ENCODE data around the gene PREX1.
"Not testable (repeated sequence)": the region's sequence is repeated elsewhere in the genome, so short reads cannot be mapped to it uniquely, and the experiment has no call there.

PREX1 gene

DNA sequence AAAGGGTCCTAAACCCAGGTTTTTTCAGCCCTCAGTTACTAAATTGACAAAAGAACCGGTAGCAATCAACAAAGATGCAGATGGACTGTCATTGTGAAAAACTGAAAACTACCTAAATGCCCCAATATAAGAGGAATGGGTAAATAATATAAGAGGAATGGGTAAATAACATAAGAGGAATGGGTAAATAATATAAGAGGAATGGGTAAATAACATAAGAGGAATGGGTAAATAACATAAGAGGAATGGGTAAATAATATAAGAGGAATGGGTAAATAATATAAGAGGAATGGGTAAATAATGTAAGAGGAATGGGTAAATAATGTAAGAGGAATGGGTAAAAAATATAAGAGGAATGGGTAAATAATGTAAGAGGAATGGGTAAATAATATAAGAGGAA, 15.7 kb downstream of the PREX1 start:
- DNase-seq (ENCODE audit: low read depth in 2 of 2), result not testable (repeated sequence)

DNA sequence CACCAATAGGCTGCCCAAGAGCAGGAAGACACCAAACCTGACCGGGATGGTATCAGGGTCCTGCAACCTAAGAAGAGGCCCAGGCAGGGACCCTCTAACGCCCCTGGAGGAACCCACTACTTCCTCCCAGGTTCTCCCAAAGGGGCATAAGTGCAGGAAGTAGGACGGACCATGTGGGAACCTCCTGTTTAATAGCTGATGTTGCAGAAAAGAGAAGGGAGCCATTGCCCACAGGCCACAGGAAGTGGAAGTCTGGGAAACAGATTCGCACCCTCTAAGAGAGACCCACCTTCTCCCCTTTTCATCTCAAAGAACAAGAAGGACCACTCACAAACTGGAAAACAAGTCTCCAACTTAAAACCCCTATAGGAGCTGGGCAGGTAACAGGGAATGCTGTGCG, 18.1 kb downstream of the PREX1 start:
- no peak for DNase-seq (ENCODE audit: low read depth in 2 of 2)

DNA sequence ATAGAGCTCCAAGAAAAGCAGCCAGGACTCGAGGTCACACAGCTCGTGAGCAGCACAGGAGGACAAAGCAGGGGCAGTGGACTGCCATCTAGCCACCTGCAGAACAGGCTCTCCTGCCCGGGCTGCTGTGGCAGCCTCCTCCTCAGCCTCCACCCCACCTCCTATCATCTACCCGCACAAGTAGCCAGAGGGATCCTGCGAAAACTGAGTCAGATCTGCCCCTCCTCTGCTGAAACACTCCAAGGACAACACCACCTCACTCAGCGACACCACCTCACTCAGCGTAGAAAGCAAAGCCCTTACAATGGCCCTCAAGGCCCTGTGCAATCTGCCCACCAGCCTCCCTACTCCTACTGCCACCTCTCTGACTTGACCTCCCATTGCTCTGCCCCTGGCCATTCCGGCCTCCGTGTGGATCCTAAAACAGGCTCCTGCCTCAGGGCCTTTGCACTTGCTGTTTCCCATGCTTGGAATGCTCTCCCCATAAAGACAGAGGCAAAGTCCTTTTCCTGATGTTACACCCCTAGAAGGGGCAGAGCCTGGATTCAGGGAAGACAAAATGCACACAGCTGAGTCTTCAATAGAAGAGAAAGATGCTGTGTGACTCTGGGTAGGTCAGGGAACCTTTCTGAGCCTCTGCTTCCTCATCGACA, 19.3 kb downstream of the PREX1 start:
- DNase-seq (ENCODE audit: low read depth in 2 of 2), result no peak

DNA sequence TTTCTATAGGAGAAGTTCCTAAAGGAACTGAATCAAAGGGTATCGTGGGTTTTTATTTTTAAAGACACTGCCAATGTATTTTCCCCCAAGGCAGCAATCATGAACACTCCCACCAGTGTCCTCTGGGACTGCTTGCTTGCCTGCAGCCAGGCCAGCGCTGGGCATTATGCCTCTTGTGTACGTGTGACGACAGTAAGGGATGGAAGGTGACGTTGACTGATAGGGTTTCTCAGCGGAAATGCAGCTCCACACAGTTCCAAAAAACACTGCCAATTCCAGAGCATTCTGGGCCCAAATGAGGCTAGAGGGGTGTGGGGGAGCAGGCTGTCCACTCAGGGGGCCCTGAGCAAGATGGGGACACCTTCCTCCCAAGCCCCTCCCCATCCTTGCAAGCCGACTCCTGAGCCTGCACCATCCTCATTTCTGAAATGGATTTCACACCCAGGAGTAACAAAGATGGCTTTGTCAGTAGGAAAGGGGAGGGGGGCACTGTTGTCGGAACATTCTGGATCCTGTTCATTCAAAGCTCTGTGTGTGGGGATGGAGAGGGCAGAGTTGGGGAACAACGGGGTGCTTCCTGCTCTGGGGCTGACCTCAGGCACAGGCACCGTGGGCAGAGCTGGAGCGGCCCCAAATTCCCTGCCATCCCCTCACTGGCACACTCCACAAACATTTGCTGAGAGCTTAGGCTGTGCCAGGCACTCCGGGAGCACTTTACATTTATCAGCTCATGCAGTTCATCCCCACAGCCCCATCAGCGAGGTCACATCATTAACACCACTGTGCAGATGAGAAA, 20.0 kb downstream of the PREX1 start:
- DNase-seq (ENCODE audit: low read depth in 2 of 2), result no peak

DNA sequence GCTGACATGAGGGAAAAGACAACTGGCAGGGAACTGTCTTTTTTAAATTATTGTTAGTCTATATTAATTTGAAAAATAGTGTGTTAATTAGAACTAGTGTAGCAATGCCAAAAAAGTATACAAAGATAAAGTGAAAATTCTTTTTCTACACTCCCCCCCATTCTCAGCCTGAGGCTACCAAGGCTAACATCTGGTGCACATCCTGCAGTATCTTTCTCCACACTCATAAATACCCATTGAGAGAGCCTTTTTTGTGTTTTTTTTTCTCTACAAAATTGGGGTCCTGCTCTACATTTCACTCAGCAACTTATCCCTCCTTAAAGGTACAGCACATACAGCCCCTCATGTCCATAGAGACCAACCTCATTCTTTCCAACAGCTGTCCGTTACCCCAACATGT, 20.7 kb downstream of the PREX1 start:
- no peak for DNase-seq (ENCODE audit: low read depth in 2 of 2)

DNA sequence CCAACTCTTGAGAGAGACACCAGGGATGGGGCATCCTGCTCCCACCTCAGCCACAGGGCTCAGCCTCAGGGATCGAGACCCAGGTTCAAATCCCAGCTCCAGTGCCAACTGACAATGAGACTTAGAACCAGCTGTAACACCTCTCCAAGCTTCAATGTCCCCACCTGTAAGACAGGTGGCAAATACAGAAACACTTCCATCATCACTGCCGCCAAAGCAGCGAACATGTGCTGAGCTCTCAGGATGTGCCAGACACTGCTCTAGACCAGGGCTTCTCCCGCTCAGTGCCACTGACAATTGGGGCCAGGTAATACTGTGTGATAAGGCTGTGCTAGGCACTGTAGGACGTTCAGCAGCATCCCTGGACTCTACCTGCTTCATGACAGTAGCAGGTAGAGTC, 22.1 kb downstream of the PREX1 start:
- DNase-seq (ENCODE audit: low read depth in 2 of 2), result no peak

DNA sequence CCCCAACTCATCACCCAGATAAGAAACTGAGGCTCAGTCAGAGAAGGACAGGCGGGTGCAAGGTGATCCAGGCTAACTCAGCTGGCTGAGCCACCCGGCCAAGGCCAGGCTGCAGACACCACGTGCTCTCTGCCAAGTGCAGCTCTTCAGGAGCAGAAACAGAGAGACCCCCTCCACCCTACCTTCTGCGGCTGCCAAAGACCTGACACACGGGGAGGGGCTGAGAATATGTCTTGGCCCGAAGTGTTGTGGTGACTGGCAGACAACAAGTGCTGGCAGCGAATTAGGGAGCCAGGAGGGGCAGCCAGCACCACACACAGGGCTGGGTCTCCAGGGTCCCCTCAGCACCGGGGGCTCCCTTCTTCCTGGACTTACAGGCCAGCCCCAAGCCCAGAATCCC, 22.5 kb downstream of the PREX1 start:
- DNase-seq (ENCODE audit: low read depth in 2 of 2), result no peak

DNA sequence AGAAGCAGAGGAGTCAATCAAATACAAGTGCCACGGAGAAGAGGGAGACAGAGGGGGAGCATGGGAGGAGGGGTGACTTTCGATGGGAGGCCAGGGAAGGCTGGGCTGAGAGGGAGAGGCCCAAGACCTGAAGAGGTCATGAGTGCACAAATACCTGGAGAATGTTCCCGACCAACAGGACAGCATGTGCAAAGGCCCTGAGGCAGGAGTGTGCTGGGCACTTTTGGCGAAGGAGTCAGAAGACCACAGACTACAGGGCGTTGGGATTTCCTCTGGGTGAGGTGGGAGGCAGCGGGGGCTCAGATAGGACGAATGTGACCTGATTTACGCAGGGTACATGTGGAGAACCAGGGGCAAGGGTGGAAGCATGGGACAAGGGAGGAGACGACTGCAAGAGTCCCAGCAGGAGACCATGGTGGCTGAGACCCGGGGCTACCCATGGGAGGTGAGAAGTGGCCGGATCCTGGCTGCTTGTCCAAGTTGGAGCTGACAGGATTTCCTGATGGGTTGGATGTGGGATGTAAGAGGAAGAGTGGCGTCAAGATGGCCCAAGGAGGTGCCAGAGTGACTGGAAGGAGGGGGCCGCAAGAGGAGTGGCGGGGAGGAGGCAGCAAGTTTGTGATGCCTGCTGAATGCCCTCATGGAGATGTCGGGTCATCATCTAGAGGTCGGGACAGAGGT, 23.4 kb downstream of the PREX1 start:
- DNase-seq (ENCODE audit: low read depth in 2 of 2), result no peak

DNA sequence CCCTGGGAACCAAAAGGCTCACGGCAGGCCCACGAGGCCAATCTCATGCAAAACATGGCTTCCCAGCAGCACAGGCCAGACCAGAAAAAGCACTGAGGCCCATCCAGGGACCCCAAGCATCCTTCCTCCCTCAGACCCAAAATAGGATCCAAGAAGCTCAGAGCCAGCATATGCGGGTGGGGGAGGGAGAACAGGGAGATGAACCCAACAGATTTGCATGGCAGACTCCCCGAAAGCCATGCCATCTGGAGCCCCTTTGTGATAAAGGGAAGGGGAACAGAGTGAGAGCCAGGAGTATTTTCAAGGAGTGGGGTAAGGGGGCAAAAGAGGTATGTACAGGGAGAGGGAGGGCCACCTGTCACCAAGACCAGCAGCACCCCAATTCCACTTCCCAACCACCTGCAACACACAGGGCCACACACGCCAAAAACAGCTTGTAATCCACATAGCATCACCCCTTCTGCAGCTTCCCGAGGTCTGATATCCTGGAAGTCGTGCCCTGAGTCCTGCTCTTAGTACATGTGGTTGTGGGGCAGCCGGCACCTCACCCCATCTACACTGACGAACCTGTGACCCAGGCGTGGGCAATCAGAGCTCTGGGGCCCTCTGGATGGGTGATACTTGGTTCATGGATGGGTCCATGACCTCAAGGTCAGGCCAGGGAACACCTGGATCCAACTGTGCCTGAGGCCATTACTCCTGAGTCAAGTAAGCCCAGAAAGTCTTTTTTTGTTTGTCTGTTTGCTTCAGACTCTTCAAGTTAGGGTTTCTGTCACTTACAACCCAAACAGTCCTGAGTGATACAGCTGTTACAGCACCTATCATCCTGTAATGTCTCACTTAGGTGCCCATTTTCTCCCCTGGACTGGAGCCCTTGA, 24.4 kb downstream of the PREX1 start:
- no peak for DNase-seq (ENCODE audit: low read depth in 2 of 2)

DNA sequence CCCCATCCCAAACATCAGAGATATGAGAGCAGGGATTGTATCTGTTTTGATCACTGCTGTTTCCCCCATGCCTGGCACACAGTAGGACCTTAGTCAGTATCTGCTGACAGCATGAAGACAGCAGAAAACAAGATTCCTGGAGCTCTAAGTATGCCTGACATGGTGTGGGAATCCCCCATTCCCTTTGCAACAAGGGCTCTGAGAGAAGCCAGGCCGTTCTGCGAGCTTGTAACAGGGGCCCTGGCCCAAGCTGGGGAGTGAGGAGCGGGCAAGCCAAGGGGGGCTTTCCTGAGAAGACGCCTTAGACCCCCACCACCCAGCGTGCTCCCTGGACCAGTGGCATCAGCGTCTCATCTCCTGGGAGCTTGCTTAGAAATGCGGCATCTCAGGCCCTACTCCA, 25.2 kb downstream of the PREX1 start:
- no peak for DNase-seq (ENCODE audit: low read depth in 2 of 2)

DNA sequence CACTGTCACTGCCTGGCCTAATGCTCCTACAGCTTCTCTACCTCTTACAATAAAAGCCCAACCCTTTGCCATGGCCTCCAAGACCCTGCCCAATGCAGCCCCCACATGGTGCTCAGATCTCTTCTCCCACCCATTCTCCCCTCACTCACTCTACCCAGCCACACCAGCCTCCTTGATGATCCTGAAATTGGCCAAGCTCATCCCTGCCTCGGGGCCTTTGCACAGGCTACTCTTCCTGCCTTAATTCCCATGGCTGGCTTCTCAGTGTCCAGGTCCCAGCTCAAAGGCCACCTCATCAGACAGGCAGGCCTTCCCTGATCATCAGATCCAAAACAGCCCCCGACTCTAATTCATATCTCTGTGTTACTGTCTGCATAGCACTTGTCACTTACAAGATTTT, 25.6 kb downstream of the PREX1 start:
- DNase-seq (ENCODE audit: low read depth in 2 of 2), result no peak

DNA sequence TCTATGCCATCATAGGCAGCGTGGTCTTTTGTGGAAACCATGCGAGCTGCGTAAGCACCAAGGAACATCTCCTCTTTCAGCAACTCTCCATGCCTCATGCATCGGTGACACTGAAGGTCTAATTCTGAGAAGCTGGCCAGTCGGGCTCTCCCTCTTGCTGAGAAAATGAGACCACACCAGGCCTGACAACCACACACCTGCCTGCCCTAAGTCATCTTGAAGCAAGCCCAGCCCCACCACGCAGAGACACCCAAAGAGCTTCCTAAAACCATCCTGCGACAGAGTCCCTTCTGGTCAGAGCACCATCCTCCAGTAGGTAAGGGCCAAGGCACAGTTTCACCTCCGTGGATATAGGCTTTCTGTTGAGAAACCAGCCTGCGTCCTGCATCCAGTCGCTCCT, 26.6 kb downstream of the PREX1 start:
- no peak for DNase-seq (ENCODE audit: low read depth in 2 of 2)

DNA sequence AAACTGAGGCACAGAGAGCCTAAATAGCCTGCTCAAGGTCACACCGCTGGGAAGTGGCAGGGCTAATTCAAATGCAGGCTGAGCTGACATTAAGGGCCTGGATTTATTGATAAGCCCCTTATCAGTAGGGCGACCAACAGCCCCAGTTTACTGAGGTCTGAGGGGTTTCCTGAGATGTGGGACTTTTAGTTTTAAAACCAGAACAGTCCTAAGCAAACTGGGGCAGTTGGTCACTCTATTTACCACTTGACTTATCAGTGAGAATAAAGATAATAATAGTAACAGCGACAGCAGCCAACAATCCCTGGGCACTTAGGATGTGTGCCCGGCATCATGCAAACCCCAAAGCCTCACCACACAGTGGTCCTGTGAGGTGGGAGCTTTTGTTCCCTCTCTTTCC, 27.6 kb downstream of the PREX1 start:
- DNase-seq (ENCODE audit: low read depth in 2 of 2), result no peak

DNA sequence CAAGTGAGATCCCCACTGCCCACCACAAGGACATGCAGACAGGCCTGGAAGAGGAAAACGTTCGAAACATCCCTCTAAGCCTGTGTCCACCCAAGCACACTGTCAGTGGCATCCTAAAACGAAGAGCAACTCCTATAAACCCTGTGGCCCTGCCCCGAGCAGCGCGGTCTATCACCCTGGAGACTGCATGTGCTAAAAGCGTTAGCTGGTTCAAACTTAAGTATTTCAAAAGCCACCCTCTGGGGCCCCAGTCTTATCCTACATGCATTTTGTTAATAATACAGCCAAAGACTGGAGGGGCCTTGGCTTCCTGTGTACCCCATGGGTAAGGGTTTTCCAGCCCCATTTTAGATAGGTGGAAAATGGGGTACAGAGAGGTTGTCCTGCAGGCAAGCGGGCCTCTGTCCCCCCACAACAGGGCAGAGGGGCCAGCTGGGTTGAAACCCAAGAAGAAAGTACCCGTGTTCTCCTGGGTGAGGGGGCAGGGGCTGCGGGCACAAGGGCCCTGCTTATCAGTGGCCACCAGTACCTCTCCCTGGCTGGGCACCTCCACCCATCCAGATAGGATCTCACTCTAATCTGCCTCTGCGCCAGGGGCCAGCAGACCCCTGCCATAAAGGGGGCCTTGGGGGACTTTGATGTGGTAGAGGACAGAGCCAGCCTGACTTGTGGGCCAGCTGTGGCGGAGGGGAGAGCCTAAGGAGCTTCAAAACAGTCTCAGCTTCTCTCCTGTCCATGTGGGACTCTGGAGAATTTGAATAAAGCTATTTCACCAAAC, 28.3 kb downstream of the PREX1 start:
- DNase-seq (ENCODE audit: low read depth in 2 of 2), result no peak

DNA sequence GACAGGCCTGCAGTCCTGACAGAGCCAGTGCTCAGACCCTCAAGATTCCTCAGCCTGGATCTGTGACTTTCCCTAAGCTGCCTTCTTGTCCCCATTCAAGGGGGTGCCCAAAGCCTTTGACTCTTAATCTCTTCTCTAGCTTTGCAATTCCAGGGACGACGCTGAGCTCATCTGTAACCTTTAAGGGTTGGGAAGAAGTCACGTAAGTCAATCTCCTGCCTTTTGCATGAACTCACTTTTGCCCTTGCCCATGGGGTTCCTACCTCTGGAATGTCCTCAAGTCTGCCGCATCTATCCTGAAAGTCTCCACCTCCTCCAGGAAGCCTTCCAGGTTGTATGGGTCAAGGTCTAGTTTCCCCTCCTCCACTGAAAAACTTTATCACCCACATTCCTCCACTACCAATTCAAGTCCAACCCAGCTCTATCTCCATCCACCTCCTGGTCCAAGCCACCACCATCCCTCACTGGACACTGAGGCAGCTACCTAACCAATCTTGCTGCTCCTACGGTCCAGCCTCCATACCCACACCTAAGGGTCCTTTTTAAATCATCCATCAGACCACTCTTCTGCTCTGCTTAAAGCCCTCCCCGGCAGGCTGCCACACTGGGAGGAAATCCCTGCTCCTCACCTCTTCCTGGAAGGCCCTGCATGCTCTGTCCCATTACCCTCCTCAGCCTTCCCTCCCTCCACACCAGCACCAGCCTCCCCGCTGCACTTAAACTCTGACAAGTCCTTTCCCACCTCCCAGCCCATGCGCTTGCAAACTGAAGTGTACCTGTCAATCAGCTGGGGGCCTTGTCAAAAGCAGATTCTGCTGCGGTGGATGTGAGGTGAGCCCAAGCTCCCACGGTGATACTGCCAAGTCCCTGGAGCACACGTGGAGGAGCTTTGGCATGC, 29.7 kb downstream of the PREX1 start:
- DNase-seq (ENCODE audit: low read depth in 2 of 2), result no peak

DNA sequence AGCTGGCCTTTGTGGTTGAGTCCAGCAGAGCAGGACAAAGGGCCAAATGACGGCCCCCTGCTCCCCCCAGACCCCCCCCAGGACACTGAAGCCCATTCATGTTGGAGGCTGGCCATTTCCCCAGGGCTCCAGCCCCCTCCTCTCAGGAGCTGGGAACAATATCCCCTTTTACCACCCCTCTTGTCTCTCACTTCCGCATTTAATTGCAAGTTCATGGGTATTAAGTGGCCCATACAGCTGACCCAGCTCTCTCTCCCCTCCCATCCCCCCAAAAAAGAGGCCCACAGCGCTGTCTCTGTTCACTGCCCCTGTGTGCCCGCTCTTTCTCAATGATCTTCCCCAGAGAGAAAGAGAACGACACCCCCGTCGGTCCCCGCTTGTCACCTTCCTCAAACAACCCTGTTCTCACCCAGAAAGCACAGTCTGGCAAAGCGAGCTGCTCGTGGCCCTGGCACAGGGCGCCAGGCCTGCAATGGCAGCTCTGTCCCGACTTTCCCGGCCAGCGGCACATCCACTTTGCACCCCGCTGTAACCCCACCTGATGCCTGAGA, 30.4 kb downstream of the PREX1 start:
- DNase-seq (ENCODE audit: low read depth in 2 of 2), result no peak

DNA sequence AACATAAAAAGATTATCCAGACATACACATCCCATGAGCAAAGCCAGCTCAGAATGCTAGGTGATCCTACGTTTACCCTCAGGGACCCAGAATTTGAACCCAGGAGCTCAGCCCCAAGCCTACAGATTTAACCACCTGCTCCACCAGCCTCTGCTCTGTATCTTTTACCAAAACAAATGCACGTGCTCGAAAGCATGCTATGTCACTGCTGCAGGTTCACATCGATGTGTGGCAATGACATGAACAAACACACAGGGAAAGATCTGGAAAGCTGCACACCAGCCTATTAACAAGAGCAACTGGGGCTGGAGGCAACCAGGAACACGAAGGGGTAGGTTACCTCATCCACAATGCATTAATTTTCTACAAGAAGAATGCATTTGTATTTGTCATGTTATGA, 32.1 kb downstream of the PREX1 start:
- no peak for DNase-seq (ENCODE audit: low read depth in 2 of 2)

DNA sequence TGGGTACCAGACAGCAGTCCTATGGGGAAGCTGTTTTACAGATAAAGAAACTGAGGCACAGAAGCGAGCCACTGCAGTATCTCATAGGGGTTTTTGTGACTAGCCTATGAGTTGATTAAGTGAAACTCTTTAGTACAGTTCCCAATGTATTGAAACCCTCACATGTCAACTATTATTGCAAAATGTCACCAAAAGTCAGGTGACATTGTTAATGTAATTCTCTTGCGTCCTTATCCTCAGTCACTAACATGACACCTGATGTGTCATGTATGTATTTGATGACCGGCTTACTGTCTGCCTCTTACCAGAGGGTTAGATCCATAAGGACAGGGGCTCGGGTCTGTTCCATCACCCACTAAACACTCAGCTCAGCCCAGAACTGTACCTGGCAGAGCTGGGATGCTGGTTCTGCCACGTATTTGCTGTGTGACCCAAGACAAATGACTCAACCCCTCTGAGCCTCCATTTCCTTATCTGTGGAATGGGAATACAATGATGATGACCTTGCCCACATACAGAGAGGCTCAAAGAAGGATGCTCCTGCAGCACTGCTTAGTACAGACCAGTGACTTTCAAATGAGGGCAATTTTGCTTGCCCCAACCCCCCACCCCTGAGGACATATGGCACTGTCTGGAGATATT, 32.9 kb downstream of the PREX1 start:
- DNase-seq (ENCODE audit: low read depth in 2 of 2), result no peak

DNA sequence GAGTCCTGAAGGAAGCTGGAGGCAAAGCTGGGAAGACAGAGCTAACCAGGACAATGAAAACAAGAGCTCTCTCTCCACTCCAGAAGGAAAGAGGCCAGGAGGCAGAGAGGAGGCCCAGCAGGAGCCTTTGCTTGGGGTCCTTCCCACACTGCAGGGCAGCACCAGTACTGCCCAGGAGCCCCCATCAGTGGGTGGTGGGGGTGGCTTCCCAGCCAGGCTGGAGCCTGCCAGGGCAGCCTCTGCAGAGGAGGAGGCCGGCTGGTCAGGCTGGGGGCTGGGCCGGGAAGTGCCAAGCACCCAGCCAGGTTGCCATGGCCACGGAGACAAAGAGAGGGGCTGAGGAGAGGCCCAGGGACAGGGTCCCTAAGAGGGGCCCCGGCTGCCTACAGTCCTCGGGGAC, 33.4 kb downstream of the PREX1 start:
- DNase-seq (ENCODE audit: low read depth in 2 of 2), result no peak

Data from stimulated activated CD4-positive, alpha-beta T cell treated with anti-CD3 and anti-CD28 coated beads, Interleukin-15, amount 100 ng/mL, for 48 hours (primary cell).